CD14-positive monocyte (primary cell): ENCODE measurements around the gene KDELR1. TPM values are rescaled to one million over a fixed set of nuclear protein-coding genes. Genes with fewer than 3 reads are reported as not detected.

Source experiments
- DNase-seq, 3 donors: peaks; one replicate each; pipeline ENCODE4 v3.0.0-alpha.2; 2011 to 2022
- H2AFZ ChIP-seq: 2 replicates; pipeline ENCODE4 v1.6.0; 2012; ENCODE audit warnings: mild to moderate bottlenecking, low read depth, low read length, inconsistent platforms; ENCODE audit not compliant: insufficient read depth, poor library complexity, severe bottlenecking
- H3K27ac ChIP-seq, 2 donors: 1 replicate in 1 of 2; 2 replicates in 1 of 2; pipeline ENCODE4 v1.5.1; 2012 to 2013; ENCODE audit warnings: low read length in 2 of 2, control low read depth in 1 of 2, inconsistent platforms in 1 of 2, low read depth in 1 of 2, mild to moderate bottlenecking in 1 of 2
- H3K27me3 ChIP-seq, 2 donors: one replicate each; pipeline versions ENCODE4 v1.6.0 to v1.6.1; 2011 to 2013; ENCODE audit warnings: low read length in 2 of 2; ENCODE audit not compliant: control insufficient read depth in 2 of 2, insufficient read depth in 2 of 2
- H3K36me3 ChIP-seq, 2 donors: replicated peaks in 1 of 2; 1 replicate in 1 of 2; 2 replicates in 1 of 2; pipeline versions ENCODE4 v1.5.1 to v1.6.1; 2012 to 2013; ENCODE audit warnings: low read length in 2 of 2, control low read depth in 1 of 2, inconsistent platforms in 1 of 2, mild to moderate bottlenecking in 1 of 2; ENCODE audit not compliant: insufficient read depth in 2 of 2, control insufficient read depth in 1 of 2
- H3K4me1 ChIP-seq, 2 donors: 1 replicate in 1 of 2; 2 replicates in 1 of 2; pipeline versions ENCODE4 v1.5.1 to v1.6.1; 2012 to 2013; ENCODE audit warnings: low read length in 2 of 2, control low read depth in 1 of 2, inconsistent platforms in 1 of 2, mild to moderate bottlenecking in 1 of 2, moderate library complexity in 1 of 2; ENCODE audit not compliant: insufficient read depth in 2 of 2, control insufficient read depth in 1 of 2
- H3K4me2 ChIP-seq: replicated peaks from 2 replicates; pipeline ENCODE3; 2012; ENCODE audit warnings: low read length, moderate library complexity, mild to moderate bottlenecking; ENCODE audit not compliant: poor library complexity, severe bottlenecking; ENCODE audit errors: extremely low read depth
- H3K4me3 ChIP-seq, 3 experiments: fragments of 200-600 bp in 1 of 3; sonication (generic) in 1 of 3; replicated peaks in 1 of 3; 1 replicate in 2 of 3; 2 replicates in 1 of 3; pipeline ENCODE4 v1.5.1; 2011 to 2013; ENCODE audit warnings: low read length in 3 of 3, mild to moderate bottlenecking in 3 of 3, control low read depth in 2 of 3, low read depth in 2 of 3, inconsistent platforms in 1 of 3, moderate library complexity in 1 of 3
- H3K79me2 ChIP-seq: 2 replicates; pipeline ENCODE4 v1.6.0; 2012; ENCODE audit warnings: mild to moderate bottlenecking, control low read depth, inconsistent platforms, low read length, moderate library complexity; ENCODE audit not compliant: insufficient read depth
- H3K9ac ChIP-seq: 2 replicates; pipeline ENCODE4 v1.6.0; 2017; ENCODE audit warnings: low read length, mild to moderate bottlenecking; ENCODE audit not compliant: insufficient read depth, poor library complexity, severe bottlenecking
- H3K9me3 ChIP-seq, 2 donors: replicated peaks in 1 of 2; 1 replicate in 1 of 2; 2 replicates in 1 of 2; pipeline versions ENCODE4 v1.5.1 to v1.6.1; 2012 to 2013; ENCODE audit warnings: low read length in 2 of 2, control low read depth in 1 of 2; ENCODE audit not compliant: control insufficient read depth in 1 of 2, insufficient read depth in 1 of 2
- H4K20me1 ChIP-seq: 2 replicates; pipeline ENCODE4 v1.6.0; 2012; ENCODE audit warnings: mild to moderate bottlenecking, low read length, control low read depth, moderate library complexity; ENCODE audit not compliant: insufficient read depth
- H3K27ac Mint-ChIP-seq, 7 donors: one replicate each; pipeline ENCODE4 v1.8.0; 2020; ENCODE audit warnings: mild to moderate bottlenecking in 7 of 7, mixed read lengths in 7 of 7, moderate library complexity in 6 of 7, inconsistent platforms in 2 of 7
- H3K27me3 Mint-ChIP-seq, 3 donors: one replicate each; pipeline ENCODE4 v1.8.0; 2021 to 2022; ENCODE audit warnings: low read depth in 3 of 3, mild to moderate bottlenecking in 3 of 3, mixed read lengths in 3 of 3, moderate library complexity in 3 of 3, inconsistent platforms in 1 of 3
- H3K36me3 Mint-ChIP-seq, 2 donors: one replicate each; pipeline ENCODE4 v1.8.0; 2020; ENCODE audit warnings: mixed read lengths in 2 of 2, inconsistent platforms in 1 of 2, mild to moderate bottlenecking in 1 of 2
- H3K4me1 Mint-ChIP-seq: one replicate; pipeline ENCODE4 v1.8.0; 2020; ENCODE audit warnings: mild to moderate bottlenecking, mixed read lengths
- H3K4me3 Mint-ChIP-seq, 2 donors: one replicate each; pipeline ENCODE4 v1.8.0; 2020; ENCODE audit warnings: mild to moderate bottlenecking in 2 of 2, mixed read lengths in 2 of 2, moderate library complexity in 1 of 2
- H3K9me3 Mint-ChIP-seq, 7 donors: one replicate each; pipeline ENCODE4 v1.8.0; 2020 to 2022; ENCODE audit warnings: mixed read lengths in 7 of 7, mild to moderate bottlenecking in 6 of 7, moderate library complexity in 6 of 7, inconsistent platforms in 2 of 7
- CTCF ChIP-seq: fragments of 200-600 bp; IDR thresholded peaks from one replicate; pipeline ENCODE4 v1.8.0; 2022; ENCODE audit warnings: antibody characterized with exemption, mild to moderate bottlenecking
- WGBS: methylation state at CpG from one replicate; pipeline ENCODE4 v1.1.5; 2013; ENCODE audit warnings: missing lambda C conversion rate; ENCODE audit not compliant: insufficient coverage; 5-methylcytosine and 5-hydroxymethylcytosine counted together
- intact Hi-C, 2 donors: fragments of 100-400 bp; cut with micrococcal nuclease; formaldehyde crosslinking; loops; one replicate each; pipeline versions ENCODE4 v1.15.0 to v1.15.1; 2023
- polyA plus RNA-seq, 3 donors: library from polyadenylated mRNA; depleted of rRNA in 1 of 3; unstranded in 2 of 3; stranded (reverse) in 1 of 3; fragments of 300-500 nt in 2 of 3; fragments of >200 nt in 1 of 3; fragmentation: Illumina TruSeq in 2 of 3; gene quantifications; 1 replicate in 2 of 3; 2 replicates in 1 of 3; pipeline ENCODE4 v1.2.3, GENCODE V29; 2012 to 2021

The KDELR1 gene
- polyA plus RNA-seq, 3 donors: 42.0 to 72.0 (median 51.3) TPM

GRCh38 chr19:48354332-48354992 lies 36.9 kb downstream of the KDELR1 start:
- Mint-ChIP-seq H3K27ac (no peak overlapping the region), H3K36me3 (peaks cover 11 to 17% of the 10 kb centered on the region in 2 donors), H3K4me3 (no peak overlapping the region), H3K4me1 (no peaks in the 10 kb centered on the region), H3K27me3 (peaks cover 0 to 3% (median 0%) of the 10 kb centered on the region in 3 donors), H3K9me3 (peaks cover 0 to 3% (median 0%) of the 10 kb centered on the region in 7 donors)
- Histone ChIP-seq H3K4me1 (no peaks in the 10 kb centered on the region), H3K9me3 (no peaks in the 10 kb centered on the region), H3K4me3 (no peak overlapping the region), H3K27me3 (no peaks in the 10 kb centered on the region), H3K79me2 (no peaks in the 10 kb centered on the region), H3K36me3 (no peaks in the 10 kb centered on the region), H3K27ac (no peak overlapping the region), H3K9ac (no peak overlapping the region), H3K4me2 (no peak overlapping the region), H2AFZ (no peak overlapping the region), H4K20me1 (no peaks in the 10 kb centered on the region)
- intact Hi-C loops: loop anchor here (5.0 kb wide), 2 partner anchors 37 to 42 kb away; no protein-coding TSS in a partner anchor
- TF ChIP-seq CTCF: no peak
- no peak for DNase-seq
- 92% methylated on average over 10 of the region's 15 CpGs for WGBS

DNA sequence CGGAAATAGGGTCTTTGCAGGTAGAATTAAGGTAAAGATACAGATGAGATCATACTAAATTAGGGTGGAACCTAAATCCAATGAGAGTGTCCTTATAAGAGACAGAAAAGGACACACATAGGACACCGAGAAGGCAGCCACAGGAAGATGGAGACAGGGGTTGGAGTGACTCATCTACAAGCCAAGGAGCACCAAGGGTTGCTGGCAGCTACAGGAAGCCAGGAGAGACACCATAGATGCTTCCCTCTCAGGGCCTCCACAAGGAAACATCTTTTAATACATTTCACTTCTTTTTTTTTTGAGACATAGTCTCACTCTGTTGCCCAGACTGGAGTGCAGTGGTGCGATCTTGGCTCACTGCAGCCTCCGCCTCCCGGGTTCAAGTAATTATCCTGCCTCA lies 37.7 kb downstream of the KDELR1 start:
- H3K27me3 ChIP-seq: no peaks in the 10 kb centered on the region
- TF ChIP-seq CTCF: no peak
- 100% methylated on average over 1 of the region's 5 CpGs for WGBS
- no peak overlapping the region for H2AFZ ChIP-seq
- no peak overlapping the region for H3K4me2 ChIP-seq
- H3K27ac Mint-ChIP-seq: no peak overlapping the region
- H3K36me3 ChIP-seq: no peaks in the 10 kb centered on the region
- peaks cover 0 to 3% (median 0%) of the 10 kb centered on the region in 7 donors for H3K9me3 Mint-ChIP-seq
- H3K4me1 Mint-ChIP-seq: no peaks in the 10 kb centered on the region
- no peaks in the 10 kb centered on the region for H3K9me3 ChIP-seq
- DNase-seq: no peak
- intact Hi-C loops: loop anchor here (5.0 kb wide), 2 partner anchors 36 to 41 kb away; no protein-coding TSS in a partner anchor
- H3K4me1 ChIP-seq: no peaks in the 10 kb centered on the region
- peaks cover 0 to 3% (median 0%) of the 10 kb centered on the region in 3 donors for H3K27me3 Mint-ChIP-seq
- H4K20me1 ChIP-seq: no peaks in the 10 kb centered on the region
- no peak overlapping the region for H3K4me3 ChIP-seq
- H3K36me3 Mint-ChIP-seq: peaks cover 6 to 9% of the 10 kb centered on the region in 2 donors
- no peak overlapping the region for H3K27ac ChIP-seq
- no peaks in the 10 kb centered on the region for H3K79me2 ChIP-seq
- no peak overlapping the region for H3K9ac ChIP-seq
- H3K4me3 Mint-ChIP-seq: no peak overlapping the region
